Transverse colon (tissue), 4 donors: ENCODE measurements around the gene CCDC185.

Source experiments
- EP300 ChIP-seq: sonication (generic); formaldehyde crosslinking; IDR thresholded peaks from one replicate; pipeline ENCODE4 v1.6.1; 2017; ENCODE audit warnings: antibody characterized with exemption, low read depth
- POLR2A ChIP-seq: fragments of 450-650 bp; IDR thresholded peaks from one replicate; pipeline ENCODE4 v1.6.1; 2016; ENCODE audit warnings: antibody characterized with exemption, mild to moderate bottlenecking, moderate library complexity
- POLR2AphosphoS5 ChIP-seq, 3 donors: sonication (generic); formaldehyde crosslinking; IDR thresholded peaks; one replicate each; pipeline ENCODE4 v1.6.1; 2016; ENCODE audit warnings: antibody characterized with exemption in 3 of 3
- TF ChIP-seq, protein P1 (sequence below), 5 experiments: fragments of 200-600 bp in 3 of 5; fragments of 450-650 bp in 2 of 5; sonication (generic) in 3 of 5; IDR thresholded peaks; 1 replicate in 2 of 5; 2 replicates in 3 of 5; pipeline ENCODE4 v1.5.1; 2016 to 2017; ENCODE audit warnings: antibody characterized with exemption in 5 of 5, inconsistent platforms in 3 of 5, mild to moderate bottlenecking in 2 of 5, moderate library complexity in 1 of 5

DNA sequence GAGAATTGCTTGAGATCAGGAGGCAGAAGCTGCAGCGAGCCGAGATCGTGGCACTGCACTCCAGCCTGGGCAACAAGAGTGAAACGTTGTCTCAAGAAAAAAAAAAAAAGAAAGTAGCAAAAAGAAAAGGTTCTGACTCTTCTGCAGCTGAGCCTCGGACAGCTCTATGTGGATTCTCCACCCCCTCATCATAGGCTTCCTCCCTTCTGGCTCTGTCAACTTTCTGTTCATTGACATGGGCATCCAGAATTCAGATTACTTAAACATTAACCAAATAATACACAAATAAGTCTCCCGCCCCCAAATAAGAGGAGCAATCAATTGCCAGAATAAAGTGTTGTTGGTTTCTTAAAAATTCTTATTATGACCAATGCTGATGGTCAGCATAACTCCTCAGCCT lies 39.3 kb upstream of the CCDC185 start:
- TF ChIP-seq POLR2AphosphoS5 (IDR thresholded peaks at IDR 0.05) = no peak
- TF ChIP-seq, protein P1, sequence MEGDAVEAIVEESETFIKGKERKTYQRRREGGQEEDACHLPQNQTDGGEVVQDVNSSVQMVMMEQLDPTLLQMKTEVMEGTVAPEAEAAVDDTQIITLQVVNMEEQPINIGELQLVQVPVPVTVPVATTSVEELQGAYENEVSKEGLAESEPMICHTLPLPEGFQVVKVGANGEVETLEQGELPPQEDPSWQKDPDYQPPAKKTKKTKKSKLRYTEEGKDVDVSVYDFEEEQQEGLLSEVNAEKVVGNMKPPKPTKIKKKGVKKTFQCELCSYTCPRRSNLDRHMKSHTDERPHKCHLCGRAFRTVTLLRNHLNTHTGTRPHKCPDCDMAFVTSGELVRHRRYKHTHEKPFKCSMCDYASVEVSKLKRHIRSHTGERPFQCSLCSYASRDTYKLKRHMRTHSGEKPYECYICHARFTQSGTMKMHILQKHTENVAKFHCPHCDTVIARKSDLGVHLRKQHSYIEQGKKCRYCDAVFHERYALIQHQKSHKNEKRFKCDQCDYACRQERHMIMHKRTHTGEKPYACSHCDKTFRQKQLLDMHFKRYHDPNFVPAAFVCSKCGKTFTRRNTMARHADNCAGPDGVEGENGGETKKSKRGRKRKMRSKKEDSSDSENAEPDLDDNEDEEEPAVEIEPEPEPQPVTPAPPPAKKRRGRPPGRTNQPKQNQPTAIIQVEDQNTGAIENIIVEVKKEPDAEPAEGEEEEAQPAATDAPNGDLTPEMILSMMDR (IDR thresholded peaks at IDR 0.05) = no peak
- no peak for TF ChIP-seq POLR2A
- no peak for TF ChIP-seq EP300
